Measurements from ENCODE around the gene KDM4E. TPM values are rescaled to one million over a fixed set of nuclear protein-coding genes. Genes with fewer than 3 reads are reported as not detected.
"Not testable (repeated sequence)": the region's sequence is repeated elsewhere in the genome, so short reads cannot be mapped to it uniquely, and the experiment has no call there.

KDM4E gene
- total and polyA plus RNA-seq, 3 donors from 2014 or later = 0.16 to 0.19 (median 0.17) TPM

DNA sequence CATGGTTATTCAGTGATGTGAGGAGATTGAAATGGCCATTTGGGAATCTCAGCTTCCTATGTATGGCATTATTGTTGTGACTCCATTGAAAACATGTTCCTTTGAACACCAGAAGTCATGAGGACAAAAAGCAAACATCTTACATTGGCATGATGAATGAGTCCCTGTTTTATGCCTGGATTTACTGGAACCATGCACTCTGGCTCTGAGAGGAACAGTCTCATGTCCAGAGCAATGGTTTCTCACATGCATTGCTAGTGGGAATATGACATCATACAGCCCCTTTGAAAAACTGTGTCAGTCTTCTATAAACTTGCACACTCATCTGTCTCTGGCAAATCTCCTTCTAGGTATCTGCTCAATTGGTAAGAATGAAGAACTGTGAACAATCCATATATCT, 20.8 kb downstream of the KDM4E start:
- H3K4me3 ChIP-seq = no peak overlapping the region
- DNase-seq = no peak
- no peaks in the 10 kb centered on the region for H3K4me1 ChIP-seq
- no peak for TF ChIP-seq CTCF (IDR thresholded peaks at IDR 0.05)
- TF ChIP-seq POLR2A (IDR thresholded peaks at IDR 0.05) = no peak
- no peak overlapping the region for H3K27ac ChIP-seq
- intact Hi-C loops (cut with DNase I; ENCODE audit: low total_unique reads) = no loop called here
- H3K9me3 ChIP-seq = no peaks in the 10 kb centered on the region
- H3K36me3 ChIP-seq (ENCODE audit: low read depth, missing control alignments) = no peaks in the 10 kb centered on the region
- no peaks in the 10 kb centered on the region for H3K27me3 ChIP-seq

- H3K4me3 ChIP-seq; intact Hi-C loops (cut with DNase I; ENCODE audit: low total_unique reads): not testable (repeated sequence)
These were observed 24.1 kb downstream of the KDM4E start, which contains the start of gene KDM4F for GRCh38 chr11:95049122-95049521. TSS of gene KDM4F (plus strand) at chr11:95049422.

DNA sequence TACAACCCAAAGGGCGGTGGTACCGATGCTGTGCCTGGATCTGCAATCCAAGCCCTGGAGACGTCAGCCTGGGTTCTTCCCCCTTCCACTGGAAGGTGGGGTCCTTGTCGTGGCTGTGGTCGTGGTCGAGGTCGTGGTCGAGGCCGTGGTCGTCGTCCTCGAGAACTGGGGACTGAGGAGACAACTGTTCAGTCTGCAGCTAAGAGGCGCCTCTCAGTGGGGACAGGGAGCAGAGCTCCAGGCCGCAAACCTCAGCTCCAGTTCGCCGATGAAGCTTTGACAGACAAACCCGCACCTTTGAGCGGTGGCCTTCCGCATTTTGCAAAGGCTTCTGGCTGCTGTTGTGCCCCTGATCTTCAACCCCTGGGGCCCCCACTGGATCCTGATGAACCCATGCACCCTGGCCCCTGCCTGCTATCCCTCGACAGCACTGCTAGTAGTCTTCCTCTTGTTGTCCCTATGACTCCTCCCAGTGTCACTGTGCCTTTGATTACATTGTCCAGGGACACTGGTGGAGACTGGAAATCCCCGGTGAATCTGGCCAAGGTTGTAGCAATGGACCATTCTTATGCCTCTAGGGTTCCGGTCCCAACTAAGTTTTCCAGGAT, 25.6 kb downstream of the KDM4E start:
- no peak for DNase-seq

More at GRCh38 chr11:95049122-95049521, 24.1 kb downstream of the KDM4E start, which contains the start of gene KDM4F:
- WGBS, 2 donors = 47 to 56% methylated on average over 2 to 3 of the region's 3 CpGs
- not testable (repeated sequence) for H3K27ac ChIP-seq; DNase-seq; H3K9me3 ChIP-seq; H3K27me3 ChIP-seq; H3K36me3 ChIP-seq (ENCODE audit: low read depth, missing control alignments); H3K4me1 ChIP-seq

DNA sequence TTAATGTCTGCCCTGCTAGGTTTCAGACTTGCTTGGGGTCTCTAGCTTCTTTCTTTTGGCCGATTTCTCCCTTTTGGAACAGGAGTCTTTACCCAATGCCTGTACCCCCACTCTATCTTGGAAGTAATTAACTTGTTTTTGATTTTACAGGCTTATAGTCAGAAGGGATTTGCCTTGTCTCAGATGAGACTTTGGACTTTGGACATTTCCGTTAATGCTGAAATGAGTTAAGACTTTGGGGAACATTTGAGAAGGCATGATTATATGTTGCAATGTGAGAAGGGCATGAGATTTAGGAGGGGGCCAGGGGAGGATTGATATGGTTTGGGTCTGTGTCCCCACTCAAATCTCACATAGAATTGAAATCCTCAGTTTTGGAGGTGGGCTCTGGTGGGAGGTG, 29.3 kb downstream of the KDM4E start:
- H3K27ac ChIP-seq = no peak overlapping the region
- no peaks in the 10 kb centered on the region for H3K9me3 ChIP-seq
- no peaks in the 10 kb centered on the region for H3K4me1 ChIP-seq
- H3K27me3 ChIP-seq = no peaks in the 10 kb centered on the region
- 89 to 98% methylated on average over 2 of the region's 2 CpGs for WGBS, 2 donors
- intact Hi-C loops (cut with DNase I; ENCODE audit: low total_unique reads) = no loop called here
- TF ChIP-seq CTCF (IDR thresholded peaks at IDR 0.05) (no peak), POLR2A (IDR thresholded peaks at IDR 0.05) (no peak)
- DNase-seq = no peak
- H3K4me3 ChIP-seq = no peak overlapping the region
- H3K36me3 ChIP-seq (ENCODE audit: low read depth, missing control alignments) = no peaks in the 10 kb centered on the region

More for the DNA sequence above, 25.6 kb downstream of the KDM4E start:
- Histone ChIP-seq H3K4me3 (no peak overlapping the region), H3K27ac (no peak overlapping the region), H3K4me1 (no peaks in the 10 kb centered on the region), H3K27me3 (no peaks in the 10 kb centered on the region), H3K9me3 (no peaks in the 10 kb centered on the region), H3K36me3 (ENCODE audit: low read depth, missing control alignments) (no peaks in the 10 kb centered on the region)
- WGBS, 2 donors = 86 to 91% methylated on average over 22 of the region's 22 CpGs
- intact Hi-C loops (cut with DNase I; ENCODE audit: low total_unique reads) = no loop called here
- TF ChIP-seq CTCF (IDR thresholded peaks at IDR 0.05) (no peak), POLR2A (IDR thresholded peaks at IDR 0.05) (no peak)

GRCh38 chr11:95055283-95055897, 30.3 kb downstream of the KDM4E start:
- no peaks in the 10 kb centered on the region for H3K27me3 ChIP-seq
- intact Hi-C loops (cut with DNase I; ENCODE audit: low total_unique reads) = no loop called here
- WGBS, 2 donors = 45 to 46% methylated on average over 2 of the region's 2 CpGs

More at GRCh38 chr11:95055283-95055897, 30.3 kb downstream of the KDM4E start:
- Histone ChIP-seq H3K36me3 (ENCODE audit: low read depth, missing control alignments) (no peaks in the 10 kb centered on the region), H3K27ac (no peak overlapping the region), H3K9me3 (no peaks in the 10 kb centered on the region), H3K4me3 (no peak overlapping the region), H3K4me1 (no peaks in the 10 kb centered on the region)
- no peak for DNase-seq
- TF ChIP-seq POLR2A (IDR thresholded peaks at IDR 0.05) (no peak), CTCF (IDR thresholded peaks at IDR 0.05) (no peak)
